NCI-H2227 (cell line): ENCODE measurements around the gene CASK.

Source experiments
- DNase-seq: peaks from one replicate; lab custom pipeline; 2025; ENCODE audit not compliant: unreplicated experiment; lab: John Stamatoyannopoulos, UW

CASK gene

GRCh38 chrX:41590641-41591040 lies 332.7 kb downstream of the CASK start:
- no peak for DNase-seq

- DNase-seq = no peak
Observed at GRCh38 chrX:41589634-41590270, 333.6 kb downstream of the CASK start.

DNA sequence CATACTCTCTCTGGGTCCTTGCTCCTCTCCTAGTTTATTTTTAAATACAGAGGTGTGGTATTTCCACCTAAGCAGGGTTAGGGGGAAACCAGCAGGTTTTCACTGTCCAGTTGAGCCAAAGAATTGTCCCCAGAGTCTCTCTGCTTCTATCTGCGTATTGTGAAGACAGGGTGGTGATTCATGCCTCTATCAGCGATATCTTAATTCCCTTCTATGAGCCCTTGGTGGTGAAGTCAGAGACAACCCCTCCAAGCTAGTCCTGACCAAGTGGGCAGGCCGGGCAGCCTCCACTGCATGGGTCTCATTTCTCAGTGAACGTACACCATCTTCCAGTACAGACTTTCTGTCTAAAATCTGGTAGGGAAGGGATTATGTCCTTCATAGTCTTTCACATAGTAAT lies 335.1 kb downstream of the CASK start:
- no peak for DNase-seq

GRCh38 chrX:41580423-41581064 lies 342.8 kb downstream of the CASK start:
- DNase-seq = no peak

DNA sequence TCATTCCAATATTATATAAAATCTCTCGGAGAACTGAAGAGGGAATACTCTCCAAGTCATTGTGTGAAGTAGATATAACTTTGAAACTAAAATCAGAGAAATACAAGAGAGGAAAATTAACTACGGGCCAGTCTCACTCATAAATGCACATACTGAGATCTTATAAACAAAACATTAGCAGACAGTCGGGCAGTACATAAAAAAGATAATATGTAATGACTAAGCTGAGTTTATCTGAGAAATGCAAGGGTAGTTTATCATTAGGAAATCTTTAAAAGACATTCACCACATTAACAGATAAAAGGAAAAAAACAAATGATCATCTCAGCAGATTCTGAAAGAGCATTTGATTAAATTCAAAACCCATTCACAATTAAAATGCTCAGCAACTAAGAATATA lies 359.5 kb downstream of the CASK start:
- DNase-seq = no peak

- no peak for DNase-seq
Observed at GRCh38 chrX:41561045-41561444, 362.3 kb downstream of the CASK start.

GRCh38 chrX:41559235-41560052 lies 363.9 kb downstream of the CASK start:
- no peak for DNase-seq

- DNase-seq = peak; percentile 22
Observed at GRCh38 chrX:41558531-41558930, 364.8 kb downstream of the CASK start.

DNA sequence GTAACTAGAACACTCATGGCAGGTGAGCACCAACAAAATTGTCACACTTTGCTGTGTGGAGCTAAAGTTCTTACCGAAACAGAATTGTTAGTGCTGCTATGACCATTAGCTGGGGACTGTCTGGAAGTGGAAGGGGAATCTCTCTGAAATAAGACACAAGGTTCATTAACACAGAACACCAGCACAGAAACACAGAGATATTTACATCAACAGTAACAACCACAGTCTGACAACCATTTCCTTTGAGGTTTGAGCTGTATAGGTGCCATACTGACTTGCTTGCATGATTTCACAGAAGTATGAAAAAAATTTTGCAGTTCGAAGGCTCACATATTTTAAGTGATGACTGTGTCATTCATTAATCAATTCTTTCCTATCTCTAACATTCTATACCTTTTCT lies 366.4 kb downstream of the CASK start:
- no peak for DNase-seq

- DNase-seq = no peak
Observed at GRCh38 chrX:41553688-41554087, 369.7 kb downstream of the CASK start.

GRCh38 chrX:41548411-41548810 lies 374.9 kb downstream of the CASK start:
- DNase-seq = no peak

DNA sequence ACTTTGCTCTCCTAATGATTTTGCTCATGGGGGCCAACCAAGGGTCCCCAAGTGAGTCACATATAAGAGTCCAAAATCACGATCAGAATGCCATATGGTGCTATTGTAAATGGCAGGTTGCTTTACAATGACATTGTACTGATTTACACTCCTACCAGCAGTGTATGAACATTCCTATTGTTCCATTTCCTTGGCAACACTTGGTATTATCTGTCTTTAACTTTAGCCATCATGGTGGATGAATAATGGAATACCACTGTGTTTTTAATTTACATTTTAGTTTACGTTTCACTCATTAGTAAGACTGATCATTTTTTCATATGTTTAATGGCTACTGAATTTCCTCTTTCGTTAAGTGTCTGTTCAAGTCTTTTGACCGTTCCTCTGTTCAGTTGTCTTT lies 379.7 kb downstream of the CASK start:
- no peak for DNase-seq

- DNase-seq = no peak
Observed at GRCh38 chrX:41543025-41543424, 380.3 kb downstream of the CASK start.

DNA sequence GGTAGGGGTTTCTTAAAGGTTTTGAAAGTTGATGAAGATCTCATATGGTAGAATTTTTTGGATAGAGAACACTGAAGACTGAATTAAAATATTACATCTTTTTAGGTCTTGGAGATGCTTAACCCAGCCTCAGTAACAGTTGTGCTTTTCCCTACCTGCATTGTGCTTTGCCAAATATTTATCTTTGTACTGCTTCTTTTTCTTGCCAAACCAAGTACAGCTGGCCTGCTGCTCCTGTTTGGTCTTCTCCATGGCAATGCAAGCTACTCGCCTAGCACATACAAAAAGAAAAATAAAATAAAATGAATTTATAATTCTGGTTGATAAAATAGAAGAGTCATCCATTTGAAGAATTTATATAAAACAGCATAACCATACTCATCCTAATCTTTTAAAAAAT lies 380.8 kb downstream of the CASK start:
- no peak for DNase-seq

DNA sequence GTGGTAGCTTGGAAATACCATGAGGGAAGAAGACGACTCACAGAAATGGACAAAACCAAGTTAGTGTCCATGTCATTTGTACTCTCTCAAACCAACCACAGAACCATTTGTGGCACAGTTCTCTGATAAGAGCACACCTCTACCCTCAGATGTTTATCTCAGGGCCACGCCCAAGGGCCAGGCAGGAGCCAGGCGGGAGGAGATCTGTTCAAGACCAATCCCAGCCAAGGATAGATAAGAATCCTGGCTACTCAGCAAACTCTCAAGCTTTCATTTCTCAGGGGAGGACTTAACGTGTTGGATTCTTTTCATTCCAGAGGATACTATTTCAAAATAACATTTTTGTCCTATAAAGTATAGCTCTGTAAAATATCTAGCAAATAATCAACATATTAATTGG lies 381.2 kb downstream of the CASK start:
- no peak for DNase-seq

- DNase-seq = no peak
Observed at GRCh38 chrX:41541386-41541785, 382.0 kb downstream of the CASK start.

GRCh38 chrX:41538707-41539106 lies 384.6 kb downstream of the CASK start:
- no peak for DNase-seq

GRCh38 chrX:41530085-41530484 lies 393.3 kb downstream of the CASK start:
- no peak for DNase-seq

GRCh38 chrX:41529221-41529620 lies 394.1 kb downstream of the CASK start:
- DNase-seq = no peak

- DNase-seq = no peak
Observed at GRCh38 chrX:41528784-41529183, 394.6 kb downstream of the CASK start.

GRCh38 chrX:41526925-41527324 lies 396.4 kb downstream of the CASK start:
- no peak for DNase-seq

GRCh38 chrX:41526271-41526670 lies 397.1 kb downstream of the CASK start:
- no peak for DNase-seq
